A172 (cell line): ENCODE data around the gene RBFOX2. TPM values are rescaled to one million over a fixed set of nuclear protein-coding genes. Genes with fewer than 3 reads are reported as not detected.
A peak's percentile ranks its signal among the peaks of the same experiment; 100 is the strongest.

Experiments used
- DNase-seq: peaks from one replicate; pipeline ENCODE4 v3.0.0-alpha.2; 2015; ENCODE audit warnings: low spot score
- total RNA-seq: library from RNA; depleted of rRNA; stranded (reverse); fragments of >200 nt; shearing (Covaris generic); gene quantifications from 2 replicates; pipeline ENCODE4 v1.2.3, GENCODE V29; 2014

The RBFOX2 gene
- total RNA-seq, 1 experiment from 2014 or later, result 47.5 TPM

DNA sequence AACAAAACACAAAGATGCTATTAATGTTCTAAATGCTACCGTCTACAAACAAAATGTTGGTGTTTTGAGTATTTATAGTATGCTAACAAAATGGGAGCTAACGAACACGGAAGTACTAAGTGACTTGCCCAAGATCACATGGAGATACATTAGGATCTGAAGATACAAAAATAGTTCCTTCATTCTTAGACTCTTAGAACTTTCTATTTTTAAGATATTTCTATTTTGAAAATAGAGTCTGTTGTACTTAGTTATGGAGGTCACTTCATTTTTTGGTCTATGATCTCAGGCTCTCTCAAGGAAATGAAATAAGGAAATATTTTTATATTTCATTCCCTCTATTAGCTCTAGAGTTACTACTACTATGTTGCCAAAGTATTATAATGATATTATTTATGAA is 246.7 kb downstream of the RBFOX2 start:
- DNase-seq, result no peak

GRCh38 chr22:35777335-35777975 is 251.2 kb downstream of the RBFOX2 start:
- DNase-seq, result peak; percentile 6

- DNase-seq, result no peak
These were observed 253.3 kb downstream of the RBFOX2 start for GRCh38 chr22:35775339-35775738.

DNA sequence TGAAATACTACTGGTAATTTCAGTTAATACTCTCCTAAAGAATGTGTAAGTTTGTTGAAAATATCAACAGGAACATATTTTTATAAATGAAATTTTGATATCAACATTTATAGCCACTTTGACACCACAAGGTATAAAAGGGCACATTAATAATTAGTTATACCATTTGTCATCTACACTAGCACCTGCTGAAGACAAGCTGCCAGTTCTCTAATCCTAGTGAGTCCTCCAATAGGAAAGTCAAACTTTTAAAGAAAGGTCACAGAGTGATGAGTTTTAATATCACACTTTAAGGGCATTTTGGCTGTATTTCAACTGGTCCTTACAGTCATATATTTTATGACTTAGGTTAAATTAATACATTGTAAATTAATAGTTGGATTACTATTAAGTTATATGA is 258.6 kb downstream of the RBFOX2 start:
- DNase-seq, result no peak

- no peak for DNase-seq
These were observed 261.7 kb downstream of the RBFOX2 start for GRCh38 chr22:35766654-35767580.

- no peak for DNase-seq
These were observed 267.6 kb downstream of the RBFOX2 start for GRCh38 chr22:35761037-35761436.

GRCh38 chr22:35758394-35758793 is 270.2 kb downstream of the RBFOX2 start:
- no peak for DNase-seq

DNA sequence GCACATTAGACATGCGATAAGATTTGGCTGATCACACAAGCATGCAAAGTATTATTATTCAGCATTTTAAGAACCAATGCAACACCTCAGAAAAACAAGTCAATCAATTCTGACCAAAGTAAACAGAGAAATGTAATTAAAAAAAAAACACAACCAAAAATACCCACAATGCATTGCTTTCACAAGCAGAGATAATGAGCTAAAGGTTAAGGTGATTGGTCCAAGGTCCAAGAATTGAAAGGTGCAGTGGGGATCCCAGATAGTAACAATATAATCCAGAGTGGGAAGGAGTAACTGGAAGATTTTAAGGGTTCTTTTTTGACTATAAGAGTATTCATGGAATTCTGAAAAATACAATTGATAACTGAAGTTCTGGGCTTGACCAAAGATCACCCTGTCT is 271.9 kb downstream of the RBFOX2 start:
- DNase-seq, result no peak

- DNase-seq, result no peak
These were observed 273.9 kb downstream of the RBFOX2 start for GRCh38 chr22:35754761-35755160.

- DNase-seq, result no peak
These were observed 275.8 kb downstream of the RBFOX2 start for GRCh38 chr22:35752863-35753189.

DNA sequence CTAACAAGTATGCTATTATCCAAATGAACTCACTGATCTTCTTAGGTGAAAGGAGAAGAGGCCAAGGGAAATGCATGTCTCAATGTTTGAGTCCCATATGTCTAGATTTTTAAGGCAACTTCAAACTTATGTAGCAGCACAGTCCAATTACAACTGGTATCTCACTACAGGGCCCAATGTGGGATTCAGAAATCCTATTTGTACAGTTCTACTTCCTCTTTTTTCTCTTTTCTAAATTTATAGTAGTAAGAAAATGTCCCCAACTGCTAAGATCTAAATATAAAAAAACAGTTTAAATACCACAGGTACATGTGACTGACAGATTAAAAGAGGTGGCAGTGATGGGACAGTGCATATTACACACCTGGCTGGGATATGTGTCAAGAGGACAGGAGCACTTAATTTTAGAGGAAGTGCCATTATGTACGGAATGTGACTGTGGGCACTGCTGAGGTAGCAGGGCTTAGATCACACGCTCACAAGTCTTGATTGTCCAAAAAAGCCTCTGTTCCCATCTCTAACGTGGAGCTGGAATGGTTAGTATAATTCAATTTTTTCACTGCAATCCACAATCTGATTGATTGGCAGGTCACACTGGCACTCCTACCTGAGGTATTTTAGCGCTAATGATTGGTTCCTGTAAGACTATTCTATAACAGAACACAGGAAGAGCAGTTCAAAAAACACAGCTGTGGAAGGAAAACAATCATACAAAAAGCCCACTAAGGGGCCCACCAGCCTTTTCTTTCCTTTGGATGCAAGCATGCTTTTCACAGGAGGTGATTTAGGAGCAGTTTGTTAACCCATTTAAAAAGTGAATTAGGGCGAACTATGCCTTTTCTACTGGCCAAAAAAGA is 276.4 kb downstream of the RBFOX2 start:
- no peak for DNase-seq

- DNase-seq, result no peak
These were observed 278.8 kb downstream of the RBFOX2 start for GRCh38 chr22:35749808-35750207.

GRCh38 chr22:35746946-35747703 is 281.5 kb downstream of the RBFOX2 start:
- DNase-seq, result no peak

DNA sequence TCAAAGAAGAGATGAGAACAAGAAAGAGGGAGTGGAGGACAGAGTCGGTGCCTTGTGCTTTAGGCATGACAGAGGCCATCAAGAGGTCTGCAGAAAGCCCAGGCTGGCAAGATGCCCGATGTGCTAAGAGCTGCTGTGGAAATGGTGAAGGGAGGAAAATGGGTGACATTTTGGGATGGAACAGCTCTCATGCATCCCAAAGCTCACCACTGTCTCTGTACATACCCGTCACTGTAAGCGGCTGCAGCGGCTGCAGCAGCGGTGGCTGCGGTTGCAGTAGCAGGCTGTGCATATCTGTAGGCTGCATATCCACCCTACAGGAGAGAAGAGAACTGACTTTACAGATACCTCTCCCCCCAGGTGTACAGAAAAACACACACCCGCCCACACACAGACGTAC is 282.4 kb downstream of the RBFOX2 start:
- no peak for DNase-seq

DNA sequence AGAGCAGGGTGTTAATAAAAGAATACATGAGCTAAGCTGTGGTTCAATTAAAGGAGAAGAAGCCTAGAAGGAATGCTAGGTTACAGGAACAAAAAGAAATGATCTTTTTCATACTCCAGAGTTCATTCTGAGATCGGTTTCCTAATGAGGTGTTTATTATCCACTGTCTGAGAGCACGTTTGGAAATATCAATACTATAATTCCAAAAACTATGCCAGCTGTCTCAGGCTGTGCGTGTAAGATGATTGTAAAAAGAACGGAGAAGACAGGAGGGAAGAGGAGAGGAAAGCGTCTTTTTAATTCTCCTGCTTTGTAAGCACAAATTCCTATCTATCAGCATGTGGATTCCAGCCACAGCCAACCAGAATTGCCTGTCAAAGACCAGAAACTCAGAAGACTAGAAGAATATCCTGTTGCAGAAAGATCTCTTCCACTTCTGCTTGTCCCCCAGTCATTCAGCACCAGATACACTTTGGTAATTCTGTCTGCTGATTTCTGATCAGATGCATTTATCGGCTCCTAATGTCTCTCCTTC is 285.2 kb downstream of the RBFOX2 start:
- DNase-seq, result no peak

- peak; percentile 73 for DNase-seq
These were observed 286.1 kb downstream of the RBFOX2 start for GRCh38 chr22:35742342-35743100.

GRCh38 chr22:35740616-35741015 is 288.0 kb downstream of the RBFOX2 start:
- no peak for DNase-seq

DNA sequence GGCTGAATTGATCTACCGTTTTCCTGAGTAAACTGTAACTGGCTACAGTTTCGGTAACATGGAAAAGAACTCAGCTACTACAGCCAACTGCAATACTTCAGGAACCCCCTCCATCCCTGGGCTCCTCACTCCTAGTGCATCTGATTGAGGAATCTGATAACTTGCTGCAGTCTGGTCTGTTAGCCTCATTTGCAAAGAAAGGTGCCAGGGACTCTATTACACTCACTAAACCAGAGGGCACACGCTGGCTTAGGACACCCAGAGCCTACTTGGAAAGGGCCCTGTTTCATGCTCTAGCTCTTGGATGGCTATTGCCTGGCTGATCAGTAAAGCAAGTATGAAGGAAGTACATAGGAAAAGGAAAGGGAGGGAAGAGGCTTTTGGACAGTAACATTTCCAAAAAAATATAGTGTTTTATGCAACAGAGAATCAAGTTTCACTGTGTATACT is 288.7 kb downstream of the RBFOX2 start:
- no peak for DNase-seq

GRCh38 chr22:35739076-35739930 is 289.3 kb downstream of the RBFOX2 start:
- DNase-seq, result no peak
